HFFc6 (cell line): Measurements from ENCODE around the gene KIRREL3. TPM values are rescaled to one million over a fixed set of nuclear protein-coding genes. Genes with fewer than 3 reads are reported as not detected.

Source experiments
- DNase-seq: peaks from one replicate; pipeline ENCODE4 v3.0.0-alpha.2; 2018
- H3K27ac Mint-ChIP-seq: 2 replicates; pipeline ENCODE4 v1.8.0; 2020; ENCODE audit warnings: mild to moderate bottlenecking, mixed read lengths
- H3K27me3 Mint-ChIP-seq: 2 replicates; pipeline ENCODE4 v1.8.0; 2021; ENCODE audit warnings: mild to moderate bottlenecking, moderate library complexity, mixed read lengths; ENCODE audit not compliant: insufficient read depth
- H3K36me3 Mint-ChIP-seq: 2 replicates; pipeline ENCODE4 v1.8.0; 2021; ENCODE audit warnings: low read depth, mixed read lengths
- H3K4me1 Mint-ChIP-seq: 2 replicates; pipeline ENCODE4 v1.8.0; 2020; ENCODE audit warnings: low read depth, mixed read lengths
- H3K4me3 Mint-ChIP-seq: 2 replicates; pipeline ENCODE4 v1.8.0; 2020; ENCODE audit warnings: mild to moderate bottlenecking, moderate library complexity, mixed read lengths
- H3K9me3 Mint-ChIP-seq: 2 replicates; pipeline ENCODE4 v1.8.0; 2020; ENCODE audit warnings: mild to moderate bottlenecking, mixed read lengths
- CTCF ChIP-seq: fragments of 200-600 bp; sonication (generic); IDR thresholded peaks from 2 replicates; pipeline ENCODE4 v1.5.0; 2021; ENCODE audit warnings: antibody characterized with exemption, mild to moderate bottlenecking
- total RNA-seq, 6 experiments: library from RNA; stranded (reverse); fragmentation: NEBNext Ultra II Directional; extraction: Animal tissue kit (Norgen Biotek cat#: 25700); gene quantifications; 2 replicates in 1 of 6; 3 replicates in 5 of 6; pipeline ENCODE4 v1.2.3, GENCODE V29; 2021

The KIRREL3 gene
- total RNA-seq, 6 experiments from 2014 or later = 22.2 to 38.2 (median 33.2) TPM

- peaks cover 84% of the 10 kb centered on the region for H3K4me1 Mint-ChIP-seq
- H3K4me3 Mint-ChIP-seq = no peak overlapping the region
- TF ChIP-seq CTCF = no peak
- peaks cover 9% of the 10 kb centered on the region for H3K27me3 Mint-ChIP-seq
- peaks cover 7% of the 10 kb centered on the region; the same call in 1 of the 2 replicates for H3K36me3 Mint-ChIP-seq
- no peaks in the 10 kb centered on the region for H3K9me3 Mint-ChIP-seq
- H3K27ac Mint-ChIP-seq = no peak overlapping the region
- no peak for DNase-seq
Observed at GRCh38 chr11:126722006-126722736, 278.4 kb downstream of the KIRREL3 start.

- no peak for DNase-seq
- no peaks in the 10 kb centered on the region for H3K9me3 Mint-ChIP-seq
- peaks cover 8% of the 10 kb centered on the region for H3K27me3 Mint-ChIP-seq
- no peak for TF ChIP-seq CTCF
- H3K4me1 Mint-ChIP-seq = peaks cover 77% of the 10 kb centered on the region
- no peak overlapping the region for H3K4me3 Mint-ChIP-seq
- no peak overlapping the region for H3K27ac Mint-ChIP-seq
- peaks cover 7% of the 10 kb centered on the region; the same call in 1 of the 2 replicates for H3K36me3 Mint-ChIP-seq
Observed at GRCh38 chr11:126720539-126721235, 279.9 kb downstream of the KIRREL3 start.

GRCh38 chr11:126719740-126720139, 280.8 kb downstream of the KIRREL3 start:
- Mint-ChIP-seq H3K27me3 (peaks cover 7% of the 10 kb centered on the region), H3K36me3 (peaks cover 7% of the 10 kb centered on the region; the same call in 1 of the 2 replicates), H3K27ac (no peak overlapping the region), H3K4me1 (peaks cover 68% of the 10 kb centered on the region), H3K4me3 (no peak overlapping the region), H3K9me3 (no peaks in the 10 kb centered on the region)
- DNase-seq = no peak
- no peak for TF ChIP-seq CTCF

GRCh38 chr11:126718276-126718675, 282.3 kb downstream of the KIRREL3 start:
- peak; percentile 16 for DNase-seq
- Mint-ChIP-seq H3K27ac (no peak overlapping the region), H3K27me3 (peaks cover 9% of the 10 kb centered on the region), H3K36me3 (peaks cover 7% of the 10 kb centered on the region; the same call in 1 of the 2 replicates), H3K9me3 (no peaks in the 10 kb centered on the region), H3K4me1 (peaks cover 53% of the 10 kb centered on the region), H3K4me3 (no peak overlapping the region)
- TF ChIP-seq CTCF = no peak

GRCh38 chr11:126716456-126717083, 284.0 kb downstream of the KIRREL3 start:
- peaks cover 11% of the 10 kb centered on the region for H3K36me3 Mint-ChIP-seq
- H3K4me3 Mint-ChIP-seq = no peak overlapping the region
- no peaks in the 10 kb centered on the region for H3K9me3 Mint-ChIP-seq
- DNase-seq = peak; percentile 25
- peaks cover 52% of the 10 kb centered on the region for H3K4me1 Mint-ChIP-seq
- peak; percentile 78 for TF ChIP-seq CTCF
- no peak overlapping the region for H3K27ac Mint-ChIP-seq
- peaks cover 9% of the 10 kb centered on the region for H3K27me3 Mint-ChIP-seq
